ENCODE data around the gene GNLY. TPM values are rescaled to one million over a fixed set of nuclear protein-coding genes. Genes with fewer than 3 reads are reported as not detected.

GNLY gene
- total and polyA plus RNA-seq, 10 donors, result 13.1 to 87.8 (median 35.2) TPM

DNA sequence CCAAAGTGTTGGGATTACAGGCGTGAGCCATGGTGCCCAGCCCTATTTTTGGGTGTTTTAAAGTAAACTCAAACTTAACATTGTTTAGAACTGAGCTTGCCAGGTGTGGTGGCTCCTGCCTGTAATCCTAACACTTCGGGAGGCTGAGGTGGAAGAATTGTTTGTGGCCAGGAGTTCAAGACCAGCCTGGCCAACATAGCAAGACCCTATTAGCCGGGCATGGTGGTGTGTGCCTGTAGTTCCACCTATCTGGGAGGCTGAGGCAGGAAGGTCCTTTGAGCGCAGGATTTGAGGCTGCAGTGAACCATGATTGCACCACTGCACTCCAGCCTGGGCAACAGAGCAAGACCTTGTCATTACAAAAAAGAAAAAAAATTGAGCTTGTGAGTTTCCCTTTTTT lies 43.7 kb upstream of the GNLY start:
- Histone ChIP-seq H3K9me3 (no peaks in the 10 kb centered on the region), H3K27ac (no peak overlapping the region), H3K4me1 (peaks cover 0 to 25% (median 12%) of the 10 kb centered on the region in 6 donors), H3K36me3 (peaks cover 3 to 99% (median 72%) of the 10 kb centered on the region in 6 donors), H3K4me3 (no peak overlapping the region), H3K27me3 (replicated peaks in 1 of 7) (no peaks in the 10 kb centered on the region)
- WGBS, 5 donors, result 95 to 99% (median 95%) methylated on average over 4 of the region's 4 CpGs
- TF ChIP-seq, protein P1, sequence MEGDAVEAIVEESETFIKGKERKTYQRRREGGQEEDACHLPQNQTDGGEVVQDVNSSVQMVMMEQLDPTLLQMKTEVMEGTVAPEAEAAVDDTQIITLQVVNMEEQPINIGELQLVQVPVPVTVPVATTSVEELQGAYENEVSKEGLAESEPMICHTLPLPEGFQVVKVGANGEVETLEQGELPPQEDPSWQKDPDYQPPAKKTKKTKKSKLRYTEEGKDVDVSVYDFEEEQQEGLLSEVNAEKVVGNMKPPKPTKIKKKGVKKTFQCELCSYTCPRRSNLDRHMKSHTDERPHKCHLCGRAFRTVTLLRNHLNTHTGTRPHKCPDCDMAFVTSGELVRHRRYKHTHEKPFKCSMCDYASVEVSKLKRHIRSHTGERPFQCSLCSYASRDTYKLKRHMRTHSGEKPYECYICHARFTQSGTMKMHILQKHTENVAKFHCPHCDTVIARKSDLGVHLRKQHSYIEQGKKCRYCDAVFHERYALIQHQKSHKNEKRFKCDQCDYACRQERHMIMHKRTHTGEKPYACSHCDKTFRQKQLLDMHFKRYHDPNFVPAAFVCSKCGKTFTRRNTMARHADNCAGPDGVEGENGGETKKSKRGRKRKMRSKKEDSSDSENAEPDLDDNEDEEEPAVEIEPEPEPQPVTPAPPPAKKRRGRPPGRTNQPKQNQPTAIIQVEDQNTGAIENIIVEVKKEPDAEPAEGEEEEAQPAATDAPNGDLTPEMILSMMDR (IDR thresholded peaks at IDR 0.05 in 8 of 11, conservative IDR thresholded peaks at IDR 0.05 in 3 of 11), result no peak
- TF ChIP-seq POLR2AphosphoS5 (IDR thresholded peaks at IDR 0.05), result no peak
- no peak for TF ChIP-seq POLR2A (IDR thresholded peaks at IDR 0.05)
- intact Hi-C loops (cut with DNase I; ENCODE audit: low total_unique reads), result no loop called here
- DNase-seq, result no peak

DNA sequence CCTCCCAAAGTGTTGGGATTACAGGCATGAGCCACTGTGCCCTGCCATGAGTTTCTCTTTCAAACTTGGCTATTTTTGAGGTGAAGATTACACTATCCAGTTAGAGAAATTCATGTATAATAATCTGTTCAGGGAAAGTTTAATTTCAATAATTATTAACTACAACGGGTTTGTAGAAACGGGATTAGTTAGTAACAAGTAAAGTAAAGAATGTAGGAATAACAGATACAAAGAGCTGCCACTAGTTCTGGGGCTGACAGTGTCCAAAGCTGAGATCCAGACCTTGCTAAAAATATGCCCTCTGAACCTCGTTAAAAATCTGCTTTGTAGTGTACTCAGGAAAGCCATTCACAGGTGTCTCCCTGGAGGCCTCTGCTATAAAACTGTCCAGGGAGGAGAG lies 43.1 kb upstream of the GNLY start:
- TF ChIP-seq POLR2A (IDR thresholded peaks at IDR 0.05) (no peak), POLR2AphosphoS5 (IDR thresholded peaks at IDR 0.05) (no peak)
- TF ChIP-seq, protein P1 (IDR thresholded peaks at IDR 0.05 in 8 of 11, conservative IDR thresholded peaks at IDR 0.05 in 3 of 11), result no peak

DNA sequence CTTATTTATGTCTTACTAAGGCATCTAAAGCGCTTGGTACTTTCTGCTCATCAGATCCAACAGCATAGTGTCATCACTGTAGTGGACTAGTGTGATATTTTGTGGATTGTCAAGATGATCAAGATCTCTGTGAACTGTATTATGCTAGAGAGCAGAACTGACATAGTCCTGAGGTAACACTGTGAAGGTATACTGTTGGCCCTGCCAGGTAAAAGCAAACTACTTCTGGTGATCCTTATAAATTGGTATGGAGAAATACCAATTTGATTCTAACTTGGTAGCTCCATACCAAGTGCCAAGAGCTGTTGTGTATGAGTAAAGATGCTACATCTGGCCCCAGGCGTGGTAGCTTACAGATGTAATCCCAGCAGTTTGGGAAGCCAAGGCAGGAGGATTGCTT lies 42.1 kb upstream of the GNLY start:
- Histone ChIP-seq H3K4me1 (peaks cover 0 to 25% (median 15%) of the 10 kb centered on the region in 6 donors), H3K9me3 (no peaks in the 10 kb centered on the region), H3K27me3 (replicated peaks in 1 of 7) (no peaks in the 10 kb centered on the region), H3K4me3 (no peak overlapping the region), H3K36me3 (peaks cover 3 to 99% (median 64%) of the 10 kb centered on the region in 6 donors), H3K27ac (no peak overlapping the region)
- DNase-seq, result no peak
- TF ChIP-seq POLR2A (IDR thresholded peaks at IDR 0.05) (no peak), POLR2AphosphoS5 (IDR thresholded peaks at IDR 0.05) (no peak)
- TF ChIP-seq, protein P1 (IDR thresholded peaks at IDR 0.05 in 8 of 11, conservative IDR thresholded peaks at IDR 0.05 in 3 of 11), result no peak
- intact Hi-C loops (cut with DNase I; ENCODE audit: low total_unique reads), result no loop called here
- 85 to 98% (median 96%) methylated on average over 2 of the region's 2 CpGs for WGBS, 5 donors

More for the DNA sequence above, 43.1 kb upstream of the GNLY start:
- Histone ChIP-seq H3K4me3 (no peak overlapping the region), H3K9me3 (no peaks in the 10 kb centered on the region), H3K27ac (no peak overlapping the region), H3K36me3 (peaks cover 3 to 99% (median 66%) of the 10 kb centered on the region in 6 donors), H3K4me1 (peaks cover 0 to 25% (median 12%) of the 10 kb centered on the region in 6 donors), H3K27me3 (replicated peaks in 1 of 7) (no peaks in the 10 kb centered on the region)
- whole genome bisulfite sequencing, 5 donors, result 83 to 95% (median 93%) methylated on average over 3 of the region's 3 CpGs
- no peak for DNase-seq
- intact Hi-C loops (cut with DNase I; ENCODE audit: low total_unique reads), result no loop called here

DNA sequence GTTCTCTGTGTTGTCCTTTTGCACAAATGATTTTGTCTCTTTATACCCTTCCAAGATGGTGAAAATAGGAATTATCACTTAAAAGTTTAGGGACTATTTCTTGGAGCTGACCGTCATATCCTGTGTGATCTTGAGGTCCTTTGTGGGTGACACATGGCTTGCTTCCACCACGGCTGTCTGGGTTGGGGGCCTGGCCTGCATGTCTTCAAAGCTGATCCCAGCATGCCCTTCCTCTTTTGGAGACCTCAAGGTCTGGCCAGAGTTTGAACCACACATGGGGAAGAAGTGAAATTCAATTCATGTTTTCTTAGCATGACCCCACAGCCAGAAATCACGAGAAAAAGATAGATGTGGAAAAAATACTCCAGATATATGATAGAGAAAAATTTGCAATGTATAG lies 40.2 kb upstream of the GNLY start:
- H3K36me3 ChIP-seq, result peaks cover 0 to 97% (median 49%) of the 10 kb centered on the region in 6 donors
- intact Hi-C loops (cut with DNase I; ENCODE audit: low total_unique reads), result no loop called here
- TF ChIP-seq, protein P1 (IDR thresholded peaks at IDR 0.05 in 8 of 11, conservative IDR thresholded peaks at IDR 0.05 in 3 of 11), result no peak
- TF ChIP-seq POLR2AphosphoS5 (IDR thresholded peaks at IDR 0.05) (no peak), POLR2A (IDR thresholded peaks at IDR 0.05) (no peak)
- H3K9me3 ChIP-seq, result no peaks in the 10 kb centered on the region
- WGBS, 5 donors, result 53 to 69% (median 65%) methylated on average over 3 of the region's 3 CpGs
- no peaks in the 10 kb centered on the region for H3K27me3 ChIP-seq (replicated peaks in 1 of 7)
- peaks cover 0 to 7% (median 0%) of the 10 kb centered on the region in 6 donors for H3K4me1 ChIP-seq
- H3K27ac ChIP-seq, result no peak overlapping the region
- no peak overlapping the region for H3K4me3 ChIP-seq
- no peak for DNase-seq

Data from spleen (tissue), 11 donors.